IMR-90 (cell line): ENCODE measurements around the gene CFDP1. TPM values are rescaled to one million over a fixed set of nuclear protein-coding genes. Genes with fewer than 3 reads are reported as not detected.

Experiments
- ATAC-seq: fragments of 200-7000 bp; cut with Tn5 transposase; 2 replicates; pipeline ENCODE4 v1.9.1; 2020; ENCODE audit warnings: low read depth, mild to moderate bottlenecking, moderate library complexity
- BruUV-seq: library from RNA; stranded (reverse); fragments of 400-500 nt; replicated peaks from 2 replicates; lab custom pipeline; 2021; lab: Mats Ljungman, UMichigan
- CTCF ChIA-PET: fragments of 300-600 bp; formaldehyde crosslinking; extraction: SDS; loops from one replicate; lab custom pipeline; 2021; ENCODE audit warnings: antibody characterized with exemption; lab: Yijun Ruan, JAX
- POLR2A ChIA-PET: fragments of 300-600 bp; sonication (Branson Sonifier 250); formaldehyde crosslinking; loops from one replicate; lab custom pipeline; 2022; ENCODE audit warnings: antibody characterized with exemption; ENCODE audit not compliant: unreplicated experiment; lab: Charles Lee
- DNase-seq: peaks from one replicate; pipeline ENCODE4 v3.0.0; 2013
- H2AFZ ChIP-seq: replicated peaks from 2 replicates; pipeline ENCODE3; 2013; ENCODE audit warnings: low read length, mild to moderate bottlenecking; ENCODE audit not compliant: poor library complexity
- H2AK5ac ChIP-seq: 2 replicates; pipeline ENCODE4 v1.6.1; 2013; ENCODE audit warnings: low read depth, low read length, inconsistent platforms
- H2AK9ac ChIP-seq: replicated peaks from 2 replicates; pipeline ENCODE3; 2013; ENCODE audit warnings: mild to moderate bottlenecking, low read depth, low read length, moderate library complexity; ENCODE audit not compliant: poor library complexity
- H2BK120ac ChIP-seq: 2 replicates; pipeline ENCODE4 v1.6.1; 2013; ENCODE audit warnings: low read depth, low read length, inconsistent platforms
- H2BK15ac ChIP-seq: 3 replicates; pipeline ENCODE4 v1.6.1; 2013; ENCODE audit warnings: low read depth, low read length, inconsistent platforms
- H2BK20ac ChIP-seq: 2 replicates; pipeline ENCODE4 v1.6.1; 2013; ENCODE audit warnings: low read depth, mild to moderate bottlenecking, inconsistent platforms, low read length, moderate library complexity
- H2BK5ac ChIP-seq: 2 replicates; pipeline ENCODE4 v1.6.1; 2013; ENCODE audit warnings: mild to moderate bottlenecking, low read depth, low read length, inconsistent platforms; ENCODE audit not compliant: poor library complexity, severe bottlenecking
- H3K14ac ChIP-seq: replicated peaks from 2 replicates; pipeline ENCODE4 v1.6.1; 2013; ENCODE audit warnings: low read depth, low read length, inconsistent platforms
- H3K18ac ChIP-seq: 2 replicates; pipeline ENCODE4 v1.6.1; 2013; ENCODE audit warnings: low read depth, low read length, control low read depth
- H3K23ac ChIP-seq: 2 replicates; pipeline ENCODE4 v1.6.1; 2013; ENCODE audit warnings: low read depth, low read length, inconsistent platforms
- H3K27ac ChIP-seq: 2 replicates; pipeline ENCODE4 v1.5.1; 2013; ENCODE audit warnings: mild to moderate bottlenecking, control low read depth, low read length; ENCODE audit not compliant: insufficient read depth
- H3K27me3 ChIP-seq: 2 replicates; pipeline ENCODE4 v1.6.1; 2013; ENCODE audit warnings: low read length; ENCODE audit not compliant: control insufficient read depth, insufficient read depth
- H3K36me3 ChIP-seq: 2 replicates; pipeline ENCODE4 v1.6.1; 2013; ENCODE audit warnings: low read length, mixed read lengths; ENCODE audit not compliant: control insufficient read depth, insufficient read depth
- H3K4ac ChIP-seq: 2 replicates; pipeline ENCODE4 v1.6.1; 2013; ENCODE audit warnings: low read depth, low read length, inconsistent platforms
- H3K4me1 ChIP-seq: 2 replicates; pipeline ENCODE4 v1.6.1; 2013; ENCODE audit warnings: low read length, mixed read lengths; ENCODE audit not compliant: control insufficient read depth, insufficient read depth
- H3K4me2 ChIP-seq: 2 replicates; pipeline ENCODE4 v1.6.1; 2013; ENCODE audit warnings: low read depth, mild to moderate bottlenecking, control low read depth, low read length, moderate library complexity
- H3K4me3 ChIP-seq: 2 replicates; pipeline ENCODE4 v1.5.1; 2013; ENCODE audit warnings: low read depth, mild to moderate bottlenecking, control low read depth, low read length, moderate library complexity; ENCODE audit not compliant: insufficient read depth
- H3K56ac ChIP-seq: 2 replicates; pipeline ENCODE4 v1.6.1; 2013; ENCODE audit warnings: low read length, inconsistent platforms; ENCODE audit not compliant: insufficient read depth; ENCODE audit errors: extremely low read depth
- H3K79me1 ChIP-seq, 2 experiments: 2 replicates each; pipeline ENCODE4 v1.6.1; 2013; ENCODE audit warnings: low read length in 2 of 2, inconsistent platforms in 1 of 2, low read depth in 1 of 2
- H3K9ac ChIP-seq: 2 replicates; pipeline ENCODE4 v1.6.1; 2013; ENCODE audit warnings: low read depth, low read length, control low read depth
- H3K9me1 ChIP-seq: 2 replicates; pipeline ENCODE4 v1.6.1; 2013; ENCODE audit warnings: low read length, inconsistent platforms; ENCODE audit not compliant: insufficient read depth
- H3K9me3 ChIP-seq: 2 replicates; pipeline ENCODE4 v1.6.1; 2013; ENCODE audit warnings: low read length; ENCODE audit not compliant: control insufficient read depth, insufficient read depth
- H4K20me1 ChIP-seq: 2 replicates; pipeline ENCODE4 v1.6.1; 2013; ENCODE audit warnings: low read length, inconsistent platforms; ENCODE audit not compliant: insufficient read depth
- H4K5ac ChIP-seq: 2 replicates; pipeline ENCODE4 v1.6.1; 2013; ENCODE audit warnings: mild to moderate bottlenecking, low read depth, low read length, control low read depth
- H4K8ac ChIP-seq, 2 experiments: 2 replicates each; pipeline ENCODE4 v1.6.1; 2013; ENCODE audit warnings: low read depth in 2 of 2, low read length in 2 of 2, control low read depth in 1 of 2, inconsistent platforms in 1 of 2
- H4K91ac ChIP-seq: 2 replicates; pipeline ENCODE4 v1.6.1; 2013; ENCODE audit warnings: low read depth, low read length, inconsistent platforms; ENCODE audit not compliant: insufficient read depth
- BHLHE40 ChIP-seq: fragments of 150-350 bp; IDR thresholded peaks from 2 replicates; pipeline ENCODE4 v1.6.1; 2016; ENCODE audit warnings: mild to moderate bottlenecking, low read depth, low read length
- POLR2A ChIP-seq: IDR thresholded peaks from 2 replicates; pipeline ENCODE4 v1.6.1; 2012; ENCODE audit warnings: mild to moderate bottlenecking, low read depth, low read length
- WGBS, 2 experiments: methylation state at CpG; one replicate each; pipeline versions ENCODE4 v1.1.5 to v1.1.7; 2013; ENCODE audit warnings: missing lambda C conversion rate in 2 of 2; ENCODE audit not compliant: insufficient read length in 1 of 2; ENCODE audit errors: extremely low coverage in 2 of 2; 5-methylcytosine and 5-hydroxymethylcytosine counted together
- dilution Hi-C: fragments of 300-500 bp; cut with HindIII; formaldehyde crosslinking; loops from one replicate; pipeline ENCODE4 v1.14.3; 2018; ENCODE audit warnings: low sequenced_read_pairs; ENCODE audit not compliant: unreplicated experiment
- in situ Hi-C: fragments of 300-500 bp; cut with MboI; formaldehyde crosslinking; loops from 3 replicates; pipeline ENCODE4 v1.14.3; 2019; ENCODE audit warnings: low sequenced_read_pairs, inconsistent platforms, mixed read lengths
- intact Hi-C: fragments of 100-400 bp; cut with micrococcal nuclease; formaldehyde crosslinking; loops from 2 replicates; pipeline ENCODE4 v1.10.0; 2022
- polyA plus RNA-seq, 3 experiments: library from polyadenylated mRNA; depleted of rRNA; stranded (reverse); fragments of >200 nt; gene quantifications; 2 replicates each; pipeline ENCODE4 v1.2.3, GENCODE V29; 2012; ENCODE audit warnings: low replicate concordance in 1 of 3
- total RNA-seq: library from RNA; depleted of rRNA; stranded (reverse); fragments of >200 nt; gene quantifications from 2 replicates; pipeline ENCODE4 v1.2.3, GENCODE V29; 2012

CFDP1 gene
- total and polyA plus RNA-seq, 2 of the 4 experiments (the other 2 are of a cell fraction) = 15.6 to 38.7 TPM

DNA sequence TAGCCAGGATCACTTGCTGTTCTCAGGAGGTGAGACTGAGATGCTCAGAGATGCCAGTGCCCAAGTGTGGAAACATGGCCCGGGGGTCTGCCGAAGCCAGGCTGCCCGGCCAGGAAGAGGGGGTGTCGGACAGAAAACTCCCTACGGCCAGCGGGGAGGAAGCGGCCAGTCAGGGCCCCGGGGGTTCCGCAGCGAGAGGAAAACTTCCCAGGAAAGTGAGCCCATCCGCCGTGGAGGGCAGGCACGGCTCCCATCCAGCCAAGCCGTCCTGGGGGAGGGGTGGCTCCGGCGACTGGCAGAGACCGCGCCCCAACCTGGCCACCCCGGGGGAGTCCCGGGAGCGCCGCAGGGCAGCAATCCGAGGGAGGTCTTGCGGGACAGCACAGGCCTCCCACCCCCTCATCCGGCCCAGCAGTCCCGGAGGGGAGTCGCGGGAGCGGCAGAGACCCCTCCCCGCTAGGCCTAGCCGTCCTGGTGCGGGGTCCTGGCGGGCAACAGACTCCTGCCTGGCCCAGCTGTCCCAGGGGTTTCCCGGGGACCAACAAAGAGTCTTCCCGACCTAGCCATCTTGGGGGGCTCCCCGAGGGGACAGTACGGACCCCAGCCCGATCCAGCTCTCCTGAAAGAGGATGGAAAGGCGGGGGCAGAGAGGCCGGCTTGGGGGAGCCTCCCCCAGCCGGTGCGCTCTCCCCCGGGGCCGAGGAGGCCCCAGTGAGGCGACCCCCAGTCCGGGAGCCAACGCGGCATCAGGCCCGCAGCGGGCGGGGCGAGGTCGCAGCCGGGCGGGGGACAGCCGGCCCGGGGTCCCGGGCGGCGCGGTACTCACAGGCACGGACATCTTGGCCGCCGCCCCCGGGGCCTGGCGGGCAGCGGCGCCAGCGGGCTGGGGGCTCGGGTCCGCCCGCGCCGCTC, 168.0 kb downstream of the CFDP1 start:
- Histone ChIP-seq H2AK5ac (peak overlapping the region; percentile 87), H3K79me1 (peaks cover 5 to 59% of the 10 kb centered on the region in 2 experiments; a peak in 3 of 4 replicates), H3K4ac (peak overlapping the region; percentile 96), H3K56ac (peak overlapping the region; percentile 93), H2AFZ (peak overlapping the region; percentile 97), H2BK15ac (peak overlapping the region; percentile 12; the same call in 1 of the 3 replicates), H3K9ac (peak overlapping the region; percentile 92), H3K9me3 (no peaks in the 10 kb centered on the region), H3K4me1 (peaks cover 44% of the 10 kb centered on the region), H3K27me3 (no peaks in the 10 kb centered on the region), H3K14ac (peak overlapping the region; percentile 92), H4K91ac (peak overlapping the region; percentile 76), H2BK120ac (peak overlapping the region; percentile 56), H3K4me3 (peak overlapping the region; percentile 94), H3K23ac (peak overlapping the region; percentile 92), H2BK20ac (peak overlapping the region; percentile 21), H3K36me3 (peaks cover 3% of the 10 kb centered on the region; the same call in 1 of the 2 replicates), H4K5ac (peak overlapping the region; percentile 82), H3K4me2 (peak overlapping the region; percentile 93), H3K9me1 (peaks cover 39% of the 10 kb centered on the region), H4K20me1 (peaks cover 48% of the 10 kb centered on the region), H2BK5ac (peak overlapping the region; percentile 85), H4K8ac (peak overlapping the region; percentile 74 to 84), H3K18ac (peak overlapping the region; percentile 22), H2AK9ac (peak overlapping the region; percentile 100), H3K27ac (peak overlapping the region; percentile 97)
- TF ChIP-seq POLR2A = peak; percentile 74; the same call in 1 of the 2 replicates
- TF ChIP-seq BHLHE40 = no peak
- WGBS, 2 experiments = 1% methylated on average over 38 of the region's 74 CpGs; no CpG with 5 or more reads in 1 of the 2 experiments
- no peak for DNase-seq
- intact Hi-C loops (loop anchor here (1.0 kb wide), 2 partner anchors 20 to 120 kb away; no protein-coding TSS in a partner anchor), in situ Hi-C loops (no loop called here), dilution Hi-C loops (no loop called here)
- peak; percentile 36 for ATAC-seq
- ChIA-PET CTCF (no interaction called here), POLR2A (no interaction called here)
- no TSS peak for BruUV-seq
